Endodermal cell (in vitro differentiated cells): Measurements from ENCODE around the gene HOTAIR. TPM values are rescaled to one million over a fixed set of nuclear protein-coding genes. Genes with fewer than 3 reads are reported as not detected.

Source experiments
- DNase-seq: peaks from one replicate; pipeline ENCODE4 v3.0.0-alpha.2; 2017
- H3K27ac ChIP-seq: 2 replicates; pipeline ENCODE4 v1.5.1; 2013; ENCODE audit warnings: mild to moderate bottlenecking, low read depth, low read length, moderate library complexity
- H3K27me3 ChIP-seq: 2 replicates; pipeline ENCODE4 v1.6.1; 2013; ENCODE audit warnings: mild to moderate bottlenecking, low read length, moderate library complexity; ENCODE audit not compliant: insufficient read depth, control insufficient read depth, poor library complexity, severe bottlenecking
- H3K36me3 ChIP-seq: 2 replicates; pipeline ENCODE4 v1.7.0; 2013; ENCODE audit warnings: mild to moderate bottlenecking, low read length, moderate library complexity; ENCODE audit not compliant: control insufficient read depth, insufficient read depth
- H3K4me1 ChIP-seq: one replicate; pipeline ENCODE4 v1.7.0; 2013; ENCODE audit warnings: low read length; ENCODE audit not compliant: control insufficient read depth, insufficient read depth
- H3K4me3 ChIP-seq: 2 replicates; pipeline ENCODE4 v1.5.1; 2013; ENCODE audit warnings: mild to moderate bottlenecking, low read length, moderate library complexity
- H3K9ac ChIP-seq: 2 replicates; pipeline ENCODE4 v1.6.1; 2013; ENCODE audit warnings: mild to moderate bottlenecking, low read length, moderate library complexity; ENCODE audit not compliant: poor library complexity, severe bottlenecking; ENCODE audit errors: extremely low read depth
- H3K9me3 ChIP-seq: 2 replicates; pipeline ENCODE4 v1.6.1; 2013; ENCODE audit warnings: mild to moderate bottlenecking, low read length, moderate library complexity; ENCODE audit not compliant: control insufficient read depth
- H3K27ac Mint-ChIP-seq: 2 replicates; pipeline ENCODE4 v1.8.0; 2020; ENCODE audit warnings: mixed read lengths
- H3K27me3 Mint-ChIP-seq: 2 replicates; pipeline ENCODE4 v1.8.0; 2021; ENCODE audit warnings: mild to moderate bottlenecking, mixed read lengths; ENCODE audit not compliant: insufficient read depth
- H3K36me3 Mint-ChIP-seq: 2 replicates; pipeline ENCODE4 v1.8.0; 2020; ENCODE audit warnings: low read depth, mixed read lengths
- H3K4me1 Mint-ChIP-seq: 2 replicates; pipeline ENCODE4 v1.8.0; 2020; ENCODE audit warnings: mixed read lengths
- H3K4me3 Mint-ChIP-seq: 2 replicates; pipeline ENCODE4 v1.8.0; 2020; ENCODE audit warnings: mild to moderate bottlenecking, moderate library complexity, mixed read lengths
- H3K9me3 Mint-ChIP-seq: 2 replicates; pipeline ENCODE4 v1.8.0; 2020; ENCODE audit warnings: mild to moderate bottlenecking, mixed read lengths
- WGBS, 2 experiments: methylation state at CpG; one replicate each; pipeline versions ENCODE4 v1.1.5 to v1.1.7; 2013; ENCODE audit warnings: missing lambda C conversion rate in 2 of 2, mixed read lengths in 1 of 2; ENCODE audit not compliant: insufficient coverage in 1 of 2, insufficient read length in 1 of 2; 5-methylcytosine and 5-hydroxymethylcytosine counted together
- total RNA-seq, 2 donors: library from RNA; stranded (reverse); fragmentation: NEBNext Ultra II Directional in 1 of 2; extraction: Animal tissue kit (Norgen Biotek cat#: 25700) in 1 of 2; gene quantifications; 2 replicates in 1 of 2; 3 replicates in 1 of 2; pipeline ENCODE4 v1.2.1, GENCODE V29; 2021
- TF ChIP-seq, protein P1 (sequence below): fragments of 200-600 bp; sonication (generic); conservative IDR thresholded peaks from 2 replicates; pipeline ENCODE4 v1.5.0; 2021; ENCODE audit warnings: antibody characterized with exemption, mild to moderate bottlenecking

HOTAIR gene
- total RNA-seq, 2 donors from 2014 or later: not detected

DNA sequence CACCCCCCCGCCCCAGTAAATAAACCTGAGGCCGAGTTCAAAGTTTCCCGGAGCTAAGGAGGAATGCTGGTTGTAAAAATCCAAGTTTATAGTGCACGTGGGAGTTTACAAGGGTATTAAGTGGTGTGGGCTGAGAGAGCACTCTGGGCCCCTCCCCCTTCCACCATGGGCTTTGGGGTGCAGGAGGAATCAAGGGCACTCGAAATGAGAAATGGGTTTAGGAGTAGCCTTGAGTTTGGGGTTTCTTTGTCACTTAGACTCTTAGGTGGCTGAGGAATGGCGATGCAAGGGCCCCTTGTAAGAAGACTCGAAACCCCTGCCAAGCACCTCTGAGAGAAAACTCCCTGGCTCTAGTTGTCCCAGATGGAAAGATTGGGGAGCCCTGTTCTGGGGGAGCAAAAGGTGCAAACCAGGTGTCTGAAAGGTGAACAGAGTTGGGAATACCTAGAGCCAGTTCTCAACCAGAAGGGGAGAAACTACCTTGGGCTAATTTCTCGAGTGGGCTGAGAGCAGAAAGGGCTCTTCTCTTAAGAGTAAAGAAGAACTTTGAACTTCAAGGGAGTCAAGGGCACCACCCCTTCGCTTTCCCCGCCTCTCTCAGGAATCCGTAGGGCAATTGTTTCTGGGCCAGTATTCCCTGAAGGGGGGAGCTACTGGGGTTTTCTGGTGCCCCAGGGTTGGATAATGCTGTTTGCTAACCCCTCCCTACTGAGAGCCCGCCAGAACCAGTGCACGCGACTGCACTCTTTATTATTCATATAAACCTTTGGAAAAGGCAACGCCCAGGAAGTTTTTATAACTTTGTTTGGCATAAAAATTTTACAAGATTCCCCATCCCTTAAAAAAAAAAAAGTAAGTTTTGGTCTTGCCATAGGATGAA is 4.0 kb upstream of the HOTAIR start:
- Mint-ChIP-seq H3K27me3 (peaks cover 100% of the 10 kb centered on the region), H3K27ac (no peak overlapping the region), H3K9me3 (peaks cover 14% of the 10 kb centered on the region), H3K36me3 (no peaks in the 10 kb centered on the region), H3K4me1 (peaks cover 9% of the 10 kb centered on the region), H3K4me3 (no peak overlapping the region)
- no peak for DNase-seq
- Histone ChIP-seq H3K36me3 (no peaks in the 10 kb centered on the region), H3K4me3 (no peak overlapping the region), H3K9me3 (peaks cover 7% of the 10 kb centered on the region), H3K27me3 (peaks cover 100% of the 10 kb centered on the region), H3K4me1 (no peaks in the 10 kb centered on the region), H3K9ac (no peak overlapping the region), H3K27ac (no peak overlapping the region)
- TF ChIP-seq, protein P1, sequence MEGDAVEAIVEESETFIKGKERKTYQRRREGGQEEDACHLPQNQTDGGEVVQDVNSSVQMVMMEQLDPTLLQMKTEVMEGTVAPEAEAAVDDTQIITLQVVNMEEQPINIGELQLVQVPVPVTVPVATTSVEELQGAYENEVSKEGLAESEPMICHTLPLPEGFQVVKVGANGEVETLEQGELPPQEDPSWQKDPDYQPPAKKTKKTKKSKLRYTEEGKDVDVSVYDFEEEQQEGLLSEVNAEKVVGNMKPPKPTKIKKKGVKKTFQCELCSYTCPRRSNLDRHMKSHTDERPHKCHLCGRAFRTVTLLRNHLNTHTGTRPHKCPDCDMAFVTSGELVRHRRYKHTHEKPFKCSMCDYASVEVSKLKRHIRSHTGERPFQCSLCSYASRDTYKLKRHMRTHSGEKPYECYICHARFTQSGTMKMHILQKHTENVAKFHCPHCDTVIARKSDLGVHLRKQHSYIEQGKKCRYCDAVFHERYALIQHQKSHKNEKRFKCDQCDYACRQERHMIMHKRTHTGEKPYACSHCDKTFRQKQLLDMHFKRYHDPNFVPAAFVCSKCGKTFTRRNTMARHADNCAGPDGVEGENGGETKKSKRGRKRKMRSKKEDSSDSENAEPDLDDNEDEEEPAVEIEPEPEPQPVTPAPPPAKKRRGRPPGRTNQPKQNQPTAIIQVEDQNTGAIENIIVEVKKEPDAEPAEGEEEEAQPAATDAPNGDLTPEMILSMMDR: no peak
- WGBS, 2 experiments: 26 to 29% methylated on average over 7 to 14 of the region's 15 CpGs

DNA sequence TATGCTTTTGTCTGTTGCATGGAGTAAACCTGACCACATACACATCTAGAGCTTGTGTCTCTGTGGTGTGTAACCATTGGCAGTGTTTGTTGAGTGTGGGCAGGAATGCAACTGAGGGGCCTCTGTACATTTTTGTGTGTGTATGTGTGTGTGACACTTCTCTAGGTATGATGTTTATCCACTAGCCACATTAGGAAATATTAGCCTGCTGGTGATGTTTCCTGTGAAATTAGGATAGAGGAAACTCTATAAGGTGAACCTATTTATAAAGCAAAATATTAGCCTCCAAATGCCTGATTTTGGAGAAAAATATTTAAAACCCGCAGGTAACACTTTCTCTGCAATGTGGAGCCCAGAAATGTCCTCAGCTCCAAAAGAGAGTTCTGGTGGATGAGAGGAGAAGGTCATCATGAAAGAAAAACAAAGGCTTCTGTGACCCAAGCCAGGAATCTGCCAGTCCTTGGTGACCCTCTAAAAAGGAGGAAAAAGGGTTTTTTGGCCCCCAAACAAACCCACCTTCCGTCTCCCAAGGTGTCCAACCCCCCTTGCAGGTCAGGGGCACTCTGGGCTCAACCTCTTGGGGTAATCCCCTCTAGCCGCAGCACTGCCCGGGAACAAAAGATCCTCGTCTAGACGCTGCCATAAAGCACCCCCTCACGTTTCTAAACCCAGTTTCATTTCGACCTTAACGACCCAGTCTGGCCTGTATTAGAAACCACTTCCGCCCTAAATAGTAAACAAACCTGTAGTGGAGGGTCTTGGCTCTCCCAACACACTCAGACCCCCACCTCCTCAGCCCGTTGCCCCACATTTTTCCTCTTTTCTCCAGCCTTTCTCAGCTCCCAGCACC is 3.1 kb upstream of the HOTAIR start:
- Histone ChIP-seq H3K4me3 (no peak overlapping the region), H3K27me3 (peaks cover 100% of the 10 kb centered on the region), H3K9ac (no peak overlapping the region), H3K27ac (no peak overlapping the region), H3K4me1 (no peaks in the 10 kb centered on the region), H3K36me3 (no peaks in the 10 kb centered on the region), H3K9me3 (peaks cover 7% of the 10 kb centered on the region)
- Mint-ChIP-seq H3K4me3 (no peak overlapping the region), H3K4me1 (peaks cover 15% of the 10 kb centered on the region), H3K36me3 (no peaks in the 10 kb centered on the region), H3K9me3 (peaks cover 15% of the 10 kb centered on the region), H3K27ac (no peak overlapping the region), H3K27me3 (peaks cover 100% of the 10 kb centered on the region)
- TF ChIP-seq, protein P1: no peak
- 17 to 22% methylated on average over 3 to 11 of the region's 11 CpGs for WGBS, 2 experiments
- no peak for DNase-seq

DNA sequence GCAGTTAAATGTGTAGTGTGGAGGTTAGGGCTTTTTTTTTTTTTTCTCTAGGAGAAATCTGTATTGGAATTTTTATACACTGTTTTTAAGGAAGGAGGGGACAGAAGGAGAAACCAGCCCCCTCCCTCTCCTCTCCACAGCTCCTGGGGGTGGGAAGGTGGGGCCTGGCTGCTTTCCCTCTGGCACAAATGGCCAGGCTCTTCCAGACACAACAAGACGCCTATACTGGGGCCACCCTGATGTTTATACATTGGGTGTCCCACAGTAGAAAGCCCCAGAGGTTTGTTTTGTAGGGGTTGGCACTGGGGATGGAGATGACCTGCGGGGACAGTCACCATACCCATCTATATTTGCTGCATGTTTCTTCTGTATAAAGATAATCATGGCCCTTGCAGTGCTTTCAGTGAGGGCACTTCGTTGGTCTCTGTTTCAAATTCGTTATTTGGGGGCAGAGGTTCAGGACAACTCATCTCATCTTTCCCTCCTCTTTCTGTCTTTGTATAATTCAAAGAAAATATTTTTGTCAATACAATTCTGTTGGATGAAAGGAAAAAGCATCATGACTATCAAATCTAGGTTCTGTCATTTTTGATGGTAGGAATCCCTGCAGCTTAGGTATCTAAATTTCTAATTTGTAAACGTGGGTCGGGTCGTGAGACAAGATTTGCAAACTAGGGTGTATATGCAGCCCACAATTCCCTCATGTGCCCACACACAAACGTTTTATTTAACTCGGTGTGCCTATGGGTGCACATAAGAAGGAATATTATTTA is 2.3 kb upstream of the HOTAIR start:
- Histone ChIP-seq H3K27ac (no peak overlapping the region), H3K4me3 (no peak overlapping the region), H3K4me1 (no peaks in the 10 kb centered on the region), H3K9ac (no peak overlapping the region), H3K9me3 (peaks cover 7% of the 10 kb centered on the region), H3K36me3 (no peaks in the 10 kb centered on the region), H3K27me3 (peaks cover 100% of the 10 kb centered on the region)
- TF ChIP-seq, protein P1: no peak
- Mint-ChIP-seq H3K27ac (no peak overlapping the region), H3K4me1 (peaks cover 15% of the 10 kb centered on the region), H3K4me3 (no peak overlapping the region), H3K36me3 (no peaks in the 10 kb centered on the region), H3K9me3 (peaks cover 16% of the 10 kb centered on the region), H3K27me3 (peaks cover 100% of the 10 kb centered on the region)
- DNase-seq: no peak
- 17 to 55% methylated on average over 2 to 8 of the region's 9 CpGs for WGBS, 2 experiments
